CD4-positive, alpha-beta T cell (primary cell): ENCODE data around the gene SLC38A9. TPM values are rescaled to one million over a fixed set of nuclear protein-coding genes. Genes with fewer than 3 reads are reported as not detected.

Experiments
- ATAC-seq: fragments of 200-7000 bp; cut with Tn5 transposase; one replicate; pipeline ENCODE4 v1.10.0; 2022; ENCODE audit warnings: mild to moderate bottlenecking; ENCODE audit not compliant: poor library complexity
- CTCF ChIA-PET: fragments of 350-600 bp; sonication (Branson Sonifier 250); formaldehyde crosslinking; loops from one replicate; lab custom pipeline; 2021; ENCODE audit warnings: antibody characterized with exemption, inconsistent platforms; lab: Charles Lee
- POLR2A ChIA-PET: fragments of 350-600 bp; sonication (Branson Sonifier 250); formaldehyde crosslinking; loops from one replicate; lab custom pipeline; 2021; ENCODE audit warnings: antibody characterized with exemption, inconsistent platforms; lab: Charles Lee
- DNase-seq, 14 experiments: peaks; one replicate each; pipeline ENCODE4 v3.0.0-alpha.2; 2013 to 2020; ENCODE audit warnings: mixed read lengths in 2 of 14
- H3K27ac ChIP-seq, 2 donors: one replicate each; pipeline versions ENCODE4 v1.5.1 to v1.7.0; 2013; ENCODE audit warnings: low read length in 2 of 2, low read depth in 1 of 2, mild to moderate bottlenecking in 1 of 2
- H3K27me3 ChIP-seq, 2 experiments: 1 replicate in 1 of 2; 2 replicates in 1 of 2; pipeline versions ENCODE4 v1.6.1 to v1.7.0; 2013; ENCODE audit warnings: low read length in 2 of 2, control low read depth in 1 of 2, mild to moderate bottlenecking in 1 of 2, moderate library complexity in 1 of 2; ENCODE audit not compliant: insufficient read depth in 2 of 2, control insufficient read depth in 1 of 2
- H3K36me3 ChIP-seq: one replicate; pipeline ENCODE4 v1.6.1; 2013; ENCODE audit warnings: low read length, control low read depth; ENCODE audit not compliant: insufficient read depth
- H3K4me1 ChIP-seq: one replicate; pipeline ENCODE4 v1.6.1; 2013; ENCODE audit warnings: low read length, control low read depth; ENCODE audit not compliant: insufficient read depth
- H3K4me3 ChIP-seq: one replicate; pipeline ENCODE4 v1.5.1; 2013; ENCODE audit warnings: mild to moderate bottlenecking, low read length, moderate library complexity
- H3K9me3 ChIP-seq, 2 experiments: 1 replicate in 1 of 2; 2 replicates in 1 of 2; pipeline versions ENCODE4 v1.6.1 to v1.7.0; 2013; ENCODE audit warnings: low read length in 2 of 2, mild to moderate bottlenecking in 2 of 2, control low read depth in 1 of 2, moderate library complexity in 1 of 2; ENCODE audit not compliant: control insufficient read depth in 1 of 2, insufficient read depth in 1 of 2
- H3K27ac Mint-ChIP-seq: one replicate; pipeline ENCODE4 v1.8.0; 2020; ENCODE audit warnings: mixed read lengths
- H3K27me3 Mint-ChIP-seq: one replicate; pipeline ENCODE4 v1.8.0; 2021; ENCODE audit warnings: mixed read lengths
- H3K36me3 Mint-ChIP-seq: one replicate; pipeline ENCODE4 v1.8.0; 2021; ENCODE audit warnings: low read depth, mixed read lengths
- H3K4me1 Mint-ChIP-seq: one replicate; pipeline ENCODE4 v1.8.0; 2021; ENCODE audit warnings: low read depth, mixed read lengths
- H3K4me3 Mint-ChIP-seq: one replicate; pipeline ENCODE4 v1.8.0; 2020; ENCODE audit warnings: mild to moderate bottlenecking, mixed read lengths
- H3K9me3 Mint-ChIP-seq: one replicate; pipeline ENCODE4 v1.8.0; 2020; ENCODE audit warnings: mixed read lengths
- CTCF ChIP-seq: fragments of 200-600 bp; IDR thresholded peaks from one replicate; pipeline ENCODE4 v1.8.0; 2022; ENCODE audit warnings: antibody characterized with exemption, mild to moderate bottlenecking
- intact Hi-C, 2 experiments: fragments of 100-400 bp; cut with DNase I in 1 of 2; cut with micrococcal nuclease in 1 of 2; formaldehyde crosslinking; loops; one replicate each; pipeline versions ENCODE4 v1.15.1 to v1.9.0; 2023 to 2025; cut with DNase I, micrococcal nuclease
- total RNA-seq, 174 experiments: library from RNA in 2 of 174; stranded (reverse) in 2 of 174; gene quantifications; one replicate each; pipeline ENCODE4 v1.2.3 and lab custom pipeline; 2021 to 2026

The SLC38A9 gene
- total RNA-seq, 2 experiments from 2014 or later = 10.0 to 10.3 TPM

- TF ChIP-seq CTCF = no peak
- intact Hi-C loops = no loop called here
- no peak overlapping the region for H3K4me3 ChIP-seq
- DNase-seq = no peak
- Mint-ChIP-seq H3K36me3 (no peaks in the 10 kb centered on the region), H3K27me3 (peaks cover 17% of the 10 kb centered on the region), H3K4me3 (no peak overlapping the region), H3K9me3 (peaks cover 2% of the 10 kb centered on the region), H3K27ac (no peak overlapping the region), H3K4me1 (no peaks in the 10 kb centered on the region)
- H3K4me1 ChIP-seq = no peaks in the 10 kb centered on the region
- ChIA-PET CTCF (interaction anchor here (0.6 kb wide), 1 partner anchor 1843 kb away, joined by 5 read pairs; no protein-coding TSS in a partner anchor), POLR2A (no interaction called here)
- no peaks in the 10 kb centered on the region for H3K36me3 ChIP-seq
- ATAC-seq = no peak
- H3K27me3 ChIP-seq = peaks cover 3 to 11% of the 10 kb centered on the region in 2 experiments
- H3K27ac ChIP-seq = no peak overlapping the region
- H3K9me3 ChIP-seq = peaks cover 0 to 5% of the 10 kb centered on the region in 2 experiments
Measured at GRCh38 chr5:55758231-55758630, 46.1 kb upstream of the SLC38A9 start.

GRCh38 chr5:55750499-55750898 is 38.4 kb upstream of the SLC38A9 start:
- H3K27ac ChIP-seq = no peak overlapping the region
- Mint-ChIP-seq H3K9me3 (no peaks in the 10 kb centered on the region), H3K4me1 (no peaks in the 10 kb centered on the region), H3K4me3 (no peak overlapping the region), H3K27ac (no peak overlapping the region), H3K36me3 (no peaks in the 10 kb centered on the region), H3K27me3 (peaks cover 6% of the 10 kb centered on the region)
- ChIA-PET CTCF (no interaction called here), POLR2A (no interaction called here)
- H3K4me3 ChIP-seq = no peak overlapping the region
- H3K4me1 ChIP-seq = no peaks in the 10 kb centered on the region
- ATAC-seq = no peak
- no peak for TF ChIP-seq CTCF
- H3K36me3 ChIP-seq = no peaks in the 10 kb centered on the region
- H3K9me3 ChIP-seq = no peaks in the 10 kb centered on the region
- no peaks in the 10 kb centered on the region for H3K27me3 ChIP-seq
- intact Hi-C loops = no loop called here
- DNase-seq = no peak

GRCh38 chr5:55750063-55750462 is 37.9 kb upstream of the SLC38A9 start:
- no peak overlapping the region for H3K27ac Mint-ChIP-seq
- Histone ChIP-seq H3K4me3 (no peak overlapping the region), H3K27ac (no peak overlapping the region), H3K4me1 (no peaks in the 10 kb centered on the region), H3K36me3 (no peaks in the 10 kb centered on the region), H3K9me3 (no peaks in the 10 kb centered on the region), H3K27me3 (no peaks in the 10 kb centered on the region)
- ATAC-seq = no peak
- peaks cover 6% of the 10 kb centered on the region for H3K27me3 Mint-ChIP-seq
- H3K4me3 Mint-ChIP-seq = no peak overlapping the region
- no peaks in the 10 kb centered on the region for H3K9me3 Mint-ChIP-seq
- no peak for DNase-seq
- POLR2A ChIA-PET = no interaction called here
- no peaks in the 10 kb centered on the region for H3K36me3 Mint-ChIP-seq
- CTCF ChIA-PET = no interaction called here
- no peak for TF ChIP-seq CTCF
- no peaks in the 10 kb centered on the region for H3K4me1 Mint-ChIP-seq
- intact Hi-C loops = no loop called here
